Brain pericyte (primary cell): ENCODE measurements around the gene XPC.
"Not testable (repeated sequence)": the region's sequence is repeated elsewhere in the genome, so short reads cannot be mapped to it uniquely, and the experiment has no call there.

ENCODE experiments used
- DNase-seq: peaks from one replicate; pipeline ENCODE4 v3.0.0-alpha.2; 2012; ENCODE audit warnings: low read depth, low spot score

XPC gene

DNA sequence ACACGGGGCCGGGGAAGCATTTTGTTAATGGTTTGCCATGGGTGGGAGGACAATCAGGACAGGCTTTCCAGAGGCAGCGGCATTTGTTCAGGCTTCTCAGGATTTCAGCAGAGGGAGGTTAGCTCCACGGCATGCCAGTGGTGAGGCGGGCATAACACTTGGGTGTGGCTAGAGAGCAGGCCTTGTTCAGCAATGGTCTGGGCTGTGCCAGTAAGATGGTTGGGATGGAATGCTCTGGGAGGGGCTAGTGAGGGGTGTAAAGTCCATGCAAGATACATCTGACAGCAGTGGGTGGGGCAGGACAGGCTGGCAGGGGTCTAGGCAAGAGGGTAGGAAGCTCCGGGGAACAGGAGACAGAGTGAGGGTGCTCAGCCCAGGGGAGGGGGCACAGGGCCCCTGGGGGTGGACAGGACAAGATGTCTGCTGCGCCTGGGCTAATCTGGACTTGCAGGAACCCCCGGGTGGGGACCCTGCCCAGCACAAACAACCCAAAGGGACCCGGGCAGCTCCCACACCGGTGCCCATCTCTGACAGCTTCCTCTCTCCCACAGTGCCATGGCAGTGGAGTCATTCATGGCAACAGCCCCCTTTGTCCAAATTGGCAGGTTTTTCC, 45.1 kb downstream of the XPC start:
- no peak for DNase-seq

DNA sequence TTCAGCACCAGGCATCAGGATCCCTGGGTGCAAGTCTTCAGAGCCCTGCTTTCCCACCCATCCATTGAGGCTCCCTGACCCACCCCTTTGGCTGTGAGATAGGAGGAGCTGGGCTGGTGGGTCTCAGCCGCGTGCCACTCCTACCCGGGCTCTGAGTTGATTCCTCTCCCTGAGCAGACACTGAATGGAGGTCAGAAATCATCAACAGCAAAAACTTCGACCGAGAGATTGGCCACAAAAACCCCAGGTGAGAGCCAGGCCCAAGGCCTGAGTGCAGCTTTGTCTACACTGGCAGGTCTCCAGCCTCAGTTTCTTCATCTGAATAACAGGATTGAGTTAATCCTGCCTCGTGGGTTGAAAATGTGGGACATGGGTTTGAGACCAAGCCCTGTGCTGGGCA, 45.7 kb downstream of the XPC start:
- DNase-seq, result no peak

DNA sequence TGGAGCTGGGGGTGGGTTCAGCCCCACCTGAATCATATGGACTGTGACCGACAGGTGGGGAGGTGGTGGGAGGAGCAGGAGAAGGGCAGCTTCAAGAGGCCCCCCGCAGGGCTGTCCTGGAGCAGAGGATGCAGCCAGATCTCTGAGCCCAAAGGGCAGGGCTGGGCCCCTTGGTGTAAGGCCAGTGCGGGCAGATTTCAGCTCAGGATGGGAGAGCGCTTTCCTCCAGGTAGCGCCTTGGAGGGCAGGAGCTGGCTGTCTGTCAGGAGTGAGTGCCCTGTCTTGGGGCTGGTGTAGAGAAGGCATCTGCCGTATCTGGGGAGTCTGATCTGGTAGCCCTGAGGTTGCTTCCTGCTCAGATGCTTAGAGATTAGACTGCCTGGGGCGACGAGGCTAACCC, 46.3 kb downstream of the XPC start:
- no peak for DNase-seq

DNA sequence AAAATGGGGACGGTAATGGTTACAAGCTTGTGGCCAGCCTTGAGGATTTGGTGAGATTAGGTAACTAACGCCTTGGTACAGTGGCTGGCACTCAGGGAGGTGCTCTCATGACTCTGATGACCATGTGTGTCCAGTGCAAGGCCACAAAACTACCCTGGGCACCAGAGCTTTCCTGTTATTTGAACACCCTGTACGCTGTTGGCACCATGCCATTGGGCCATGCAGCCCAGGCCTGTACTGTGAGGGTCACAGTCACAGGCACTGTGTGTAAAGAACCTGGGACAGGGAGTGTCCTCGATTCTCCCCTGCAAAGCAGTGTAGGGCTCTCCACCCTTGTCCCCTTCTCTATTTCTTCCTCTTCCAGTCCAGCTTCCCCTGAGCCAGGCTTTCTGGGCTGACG, 47.3 kb downstream of the XPC start:
- DNase-seq, result no peak

DNA sequence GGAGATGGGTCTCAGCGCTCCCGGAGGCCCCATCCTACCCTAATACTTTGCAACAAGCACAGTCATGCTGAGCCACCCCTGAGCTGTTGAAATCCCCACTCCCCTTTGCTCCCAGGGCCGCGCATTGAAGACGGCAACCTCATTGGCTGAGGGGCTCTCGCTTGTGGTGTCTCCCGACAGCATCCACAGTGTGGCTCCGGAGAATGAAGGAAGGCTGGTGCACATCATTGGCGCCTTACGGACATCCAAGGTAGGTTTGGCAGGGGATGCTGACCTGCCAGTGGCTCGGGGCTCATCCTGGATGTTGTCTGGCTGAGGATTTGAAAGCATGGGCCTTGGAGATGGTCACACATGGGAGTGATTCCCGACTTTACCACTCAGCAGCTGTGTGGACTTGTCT, 47.7 kb downstream of the XPC start:
- no peak for DNase-seq

DNA sequence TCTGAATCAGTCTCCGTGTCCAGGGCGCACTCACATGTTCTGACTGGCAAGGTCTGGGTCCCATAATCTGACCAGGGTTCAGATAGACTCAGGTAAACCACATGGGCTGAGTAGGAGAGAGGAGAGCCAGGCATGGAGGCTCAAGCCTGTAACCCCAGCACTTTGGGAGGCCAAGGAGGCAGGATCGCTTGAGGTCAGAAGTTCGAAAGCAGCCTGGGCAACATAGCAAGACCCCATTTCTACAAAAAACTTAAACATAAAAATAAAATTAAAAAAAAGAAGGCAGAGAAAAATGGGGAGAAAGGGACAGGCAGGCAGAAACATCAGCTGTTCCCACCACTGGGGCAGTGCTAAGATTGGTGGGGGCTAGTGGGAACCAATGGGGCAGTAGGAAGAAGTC, 48.2 kb downstream of the XPC start:
- DNase-seq, result no peak

DNA sequence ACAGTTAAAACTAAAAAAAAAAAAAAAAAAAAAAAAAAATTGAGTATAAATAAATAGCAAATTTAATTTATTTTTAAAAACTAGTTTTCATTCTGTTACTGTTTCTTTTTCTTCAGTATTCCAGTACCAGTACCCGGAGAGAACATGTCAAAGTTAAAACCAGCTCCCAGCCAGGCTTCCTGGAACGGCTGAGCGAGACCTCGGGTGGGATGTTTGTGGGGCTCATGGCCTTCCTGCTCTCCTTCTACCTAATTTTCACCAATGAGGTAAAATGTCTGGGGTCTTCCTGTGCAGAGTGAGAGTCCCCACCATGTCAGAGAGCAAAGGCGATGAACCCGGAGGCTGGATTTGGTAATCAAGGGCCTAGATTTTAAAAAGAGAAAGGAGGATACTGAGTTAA, 49.1 kb downstream of the XPC start:
- DNase-seq, result no peak

DNA sequence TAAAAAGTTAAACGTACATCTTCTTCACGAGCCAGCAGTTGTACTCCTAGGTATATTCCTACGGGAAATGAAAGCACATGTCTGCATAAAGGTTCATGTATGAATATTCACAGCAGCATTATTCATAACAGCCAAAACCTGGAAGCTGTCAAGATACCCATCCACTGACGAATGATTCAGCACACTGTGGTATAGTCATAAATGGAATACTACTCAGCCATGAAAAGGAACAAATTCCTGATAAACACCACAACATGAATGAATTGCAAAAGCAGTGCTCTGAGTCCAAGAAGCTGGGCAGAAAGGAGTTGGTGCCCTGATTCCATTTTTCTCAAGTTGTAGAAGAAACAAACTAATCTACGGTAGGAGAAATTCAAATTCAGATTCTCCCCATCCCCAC, 49.7 kb downstream of the XPC start:
- no peak for DNase-seq

DNA sequence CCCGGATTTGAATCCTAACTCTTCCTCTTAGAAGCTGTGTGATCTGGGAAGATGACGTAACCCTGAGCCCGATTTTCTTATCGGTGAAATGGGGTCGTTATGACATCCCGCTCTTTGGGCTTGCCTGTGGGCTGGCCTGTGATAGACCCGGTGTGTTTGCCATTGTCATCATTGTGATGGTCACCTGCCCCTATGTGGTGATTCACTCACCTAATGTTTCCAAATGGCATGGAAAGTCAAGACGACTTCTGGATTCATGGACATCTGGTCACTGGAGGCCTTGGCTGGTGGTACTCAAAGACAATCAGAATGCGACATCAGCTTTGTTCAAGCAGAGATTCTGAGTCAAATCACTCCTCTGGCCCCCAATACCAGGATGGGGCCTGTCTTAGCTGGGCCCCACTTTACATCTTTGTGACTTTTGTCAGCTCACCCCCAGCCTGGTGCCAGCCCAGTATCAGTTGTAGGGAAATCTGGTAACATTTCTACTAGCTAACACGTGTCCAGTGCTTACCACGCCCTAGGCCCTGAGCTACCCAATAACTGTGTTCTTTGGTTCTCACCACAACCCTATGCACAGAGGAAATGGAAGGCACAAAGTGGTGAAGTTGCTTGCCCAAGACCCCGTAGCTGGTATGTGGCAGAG, 50.8 kb downstream of the XPC start:
- DNase-seq, result no peak

DNA sequence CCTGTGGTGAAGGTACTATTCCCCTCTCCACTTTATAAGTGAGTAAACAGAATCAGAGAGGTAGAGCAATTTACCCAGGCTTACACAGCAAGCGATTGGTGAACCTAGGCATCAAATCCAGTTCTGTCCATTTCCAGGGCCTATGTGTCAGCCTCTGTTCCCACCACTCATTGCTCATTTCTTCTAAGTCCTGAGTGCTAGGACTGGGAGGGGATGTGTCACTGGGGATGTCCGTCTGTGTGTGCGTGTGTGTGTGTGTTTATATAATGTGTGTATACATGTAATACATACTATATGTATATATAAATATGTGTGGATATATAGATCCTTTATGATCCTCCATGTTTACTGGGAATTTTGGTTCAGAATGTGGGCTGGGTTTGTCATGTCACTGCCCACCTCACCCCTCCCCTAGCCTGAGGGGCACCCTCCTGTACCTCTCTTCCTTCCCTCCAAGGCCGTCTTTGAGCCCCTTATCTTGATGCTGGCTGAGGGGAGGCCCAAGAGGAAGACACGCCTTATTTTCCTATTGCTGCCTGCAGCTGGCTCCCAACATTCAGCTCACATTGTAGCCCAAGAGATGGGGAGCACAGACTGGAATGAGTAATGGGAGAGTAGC, 51.4 kb downstream of the XPC start:
- no peak for DNase-seq

DNA sequence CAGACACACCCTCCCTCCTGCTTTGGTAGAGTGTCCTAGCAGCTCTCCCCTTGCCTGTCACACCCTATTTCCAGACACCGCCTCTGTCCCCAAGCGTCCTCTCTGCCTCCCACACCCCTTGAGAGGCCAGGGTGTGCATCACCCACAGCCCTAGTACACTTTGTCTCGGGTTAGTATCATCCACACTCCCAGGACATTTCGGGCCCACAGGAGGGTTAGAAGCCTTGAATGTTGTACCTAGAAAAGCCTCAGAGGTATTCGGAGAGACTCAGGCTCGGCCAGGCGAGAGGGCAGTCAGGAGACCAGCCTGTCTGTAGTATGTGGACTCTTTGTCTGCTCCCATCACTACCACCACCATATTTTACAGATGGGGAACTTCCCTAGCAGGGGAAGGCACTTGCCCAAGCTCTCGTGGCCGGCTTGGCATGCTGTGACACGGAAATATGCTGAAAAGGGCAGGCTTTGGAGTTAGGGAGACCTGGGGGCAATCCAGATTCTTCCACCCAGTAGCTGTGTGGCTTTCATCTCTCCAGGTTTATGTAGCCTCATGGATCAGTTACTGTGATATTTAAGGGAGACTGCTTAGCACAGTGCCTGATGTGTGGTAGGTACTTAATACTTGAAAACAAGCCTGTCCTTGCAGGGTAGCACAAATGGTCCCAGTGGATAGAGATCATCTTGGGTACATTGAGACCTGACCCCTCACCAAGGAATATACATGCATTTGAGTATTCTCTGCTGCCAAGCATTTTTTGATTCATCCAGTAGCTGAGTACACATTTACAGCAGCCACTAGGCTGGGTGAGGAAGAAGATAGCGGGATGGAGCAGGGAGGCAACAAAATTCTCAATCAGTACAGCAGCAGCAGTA, 52.1 kb downstream of the XPC start:
- DNase-seq, result no peak

DNA sequence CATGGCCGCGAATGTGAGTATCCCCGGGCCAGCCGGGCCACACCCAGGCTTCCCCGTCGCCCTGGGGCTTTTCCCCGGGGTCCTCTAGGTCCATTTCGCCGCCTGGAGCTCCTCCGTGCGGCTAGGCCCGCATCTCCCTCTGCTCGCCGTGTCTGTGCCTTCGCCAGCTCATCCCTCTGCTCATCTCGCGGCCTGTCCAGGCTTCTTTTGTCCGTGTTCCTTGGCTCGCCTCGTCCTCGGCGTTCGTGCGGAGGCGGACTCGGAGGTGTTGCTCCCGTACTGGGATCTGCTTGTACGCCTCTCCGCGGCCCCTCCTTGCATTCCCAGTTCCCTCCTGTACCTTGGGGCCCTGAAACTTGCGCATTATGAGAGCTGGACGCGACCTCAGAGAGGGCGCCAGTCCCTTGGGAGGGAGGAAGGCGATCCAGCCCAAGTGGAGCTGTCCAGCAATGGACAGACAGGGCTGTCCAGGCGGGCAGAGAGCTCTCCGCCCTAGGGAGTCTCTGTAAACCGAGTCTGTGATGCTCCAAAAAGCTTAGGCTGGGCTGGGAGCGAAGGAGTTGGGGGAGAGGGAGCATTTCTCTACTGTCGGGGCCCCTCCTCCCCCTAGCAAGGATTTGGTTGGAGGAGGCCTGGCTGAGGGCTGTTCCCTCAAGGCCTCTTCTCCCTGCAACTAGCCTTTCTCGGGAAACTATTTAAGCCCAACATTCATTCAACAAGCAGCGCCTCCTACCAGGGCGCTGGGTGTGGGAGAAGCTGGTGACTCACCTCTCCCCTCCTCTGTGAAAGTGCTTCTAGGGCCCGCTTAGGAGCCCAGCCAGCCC, 53.0 kb downstream of the XPC start:
- no peak for DNase-seq

DNA sequence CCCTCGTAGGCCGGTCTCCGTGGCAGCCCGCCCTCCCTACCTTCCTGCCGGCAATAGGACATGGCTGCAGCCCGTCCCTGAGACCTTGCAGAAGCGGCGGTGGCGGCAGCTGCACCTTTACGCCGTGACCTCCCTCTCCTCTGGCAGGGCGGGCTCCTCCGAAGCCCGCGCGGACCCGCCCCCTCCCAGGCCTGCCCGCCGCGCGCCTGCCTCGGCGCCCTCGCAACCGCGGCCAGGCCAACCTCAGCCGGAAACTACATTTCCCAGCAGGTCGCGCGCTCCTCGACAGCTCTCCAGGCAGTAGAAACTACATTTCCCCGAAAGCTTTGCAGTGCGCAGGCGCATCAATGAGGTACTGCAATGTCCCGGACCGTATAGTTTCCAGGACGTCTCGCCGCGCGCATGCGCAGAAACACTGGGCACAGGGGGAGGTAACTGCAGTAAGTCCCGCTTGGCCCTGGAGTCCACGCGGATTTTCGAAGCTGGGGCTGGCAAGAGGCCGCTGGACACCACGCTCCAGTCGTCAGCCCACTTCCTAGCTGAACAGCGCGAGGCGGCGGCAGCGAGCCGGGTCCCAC, 53.7 kb downstream of the XPC start, which contains the start of the genes CHCHD4 and TMEM43:
Gene CHCHD4 (minus strand): TSS at position 256 of the 578 bp plus-strand sequence. CDS start 194 bp downstream, at position 62.
Gene TMEM43 (plus strand): TSS at position 438 of the 578 bp plus-strand sequence. CDS start 142 bp downstream, outside the sequence.
- peak; percentile 97 for DNase-seq

DNA sequence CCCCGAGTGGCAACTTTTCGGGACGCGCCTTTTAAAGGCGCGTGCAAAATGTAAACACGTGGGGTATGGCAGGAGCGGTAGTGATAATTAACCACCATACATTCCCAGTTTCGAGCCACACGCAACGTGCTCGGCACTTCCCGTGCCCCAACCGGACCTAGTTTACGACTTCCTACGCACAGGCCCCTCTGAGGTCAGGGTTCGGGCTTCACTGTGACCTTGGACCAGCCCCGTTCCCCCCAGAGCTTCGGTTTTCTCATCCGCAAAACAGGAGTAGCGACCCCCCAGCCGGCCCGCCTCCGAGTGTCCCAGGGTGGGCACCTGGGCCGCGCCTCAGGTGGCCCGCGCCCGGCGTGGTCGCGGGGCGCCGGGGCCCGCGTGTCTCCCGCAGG, 54.2 kb downstream of the XPC start:
- DNase-seq, result no peak

DNA sequence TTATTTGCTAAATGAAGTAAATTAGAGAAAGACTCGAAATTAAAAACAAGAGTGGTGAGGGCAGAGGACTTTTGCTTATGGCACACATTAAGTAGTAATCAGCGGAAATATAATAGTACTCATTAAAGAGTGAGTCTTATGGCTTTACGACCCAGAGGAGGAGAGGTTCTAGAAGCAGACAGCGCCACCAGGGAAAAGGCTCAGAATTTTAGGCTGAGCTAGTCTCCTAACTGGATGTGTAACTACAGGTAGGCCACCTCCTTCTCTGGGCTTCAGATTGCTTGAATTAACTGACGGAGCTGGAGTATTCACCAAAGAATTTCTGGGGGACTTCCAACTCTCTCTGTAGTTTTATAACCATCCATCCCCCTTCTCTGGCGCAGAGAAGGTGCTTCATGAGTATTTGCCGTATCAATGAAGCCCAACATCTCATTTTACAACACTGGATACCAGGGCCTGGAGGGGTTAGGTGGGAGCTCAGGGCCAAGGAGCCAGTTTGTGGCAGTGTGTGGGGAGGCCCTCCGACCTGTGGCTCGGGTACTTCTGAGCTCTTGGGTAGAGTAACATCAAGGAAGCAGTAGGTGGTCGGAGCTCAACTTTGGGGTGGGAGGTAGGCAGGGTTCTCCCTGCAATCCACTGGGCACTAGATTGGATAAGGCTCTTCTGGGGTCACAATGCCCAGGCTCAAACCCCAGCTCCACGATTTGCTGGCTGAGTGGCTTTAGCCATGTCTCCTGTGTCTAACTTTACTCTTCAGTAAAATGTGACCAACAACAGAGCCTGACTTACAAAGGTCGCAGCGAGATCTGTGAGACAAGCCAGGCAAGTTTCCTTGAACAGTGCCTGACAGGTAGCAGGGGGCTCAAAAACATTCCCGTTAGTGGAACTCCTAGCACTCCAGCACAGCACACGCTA, 54.8 kb downstream of the XPC start:
- DNase-seq, result no peak

DNA sequence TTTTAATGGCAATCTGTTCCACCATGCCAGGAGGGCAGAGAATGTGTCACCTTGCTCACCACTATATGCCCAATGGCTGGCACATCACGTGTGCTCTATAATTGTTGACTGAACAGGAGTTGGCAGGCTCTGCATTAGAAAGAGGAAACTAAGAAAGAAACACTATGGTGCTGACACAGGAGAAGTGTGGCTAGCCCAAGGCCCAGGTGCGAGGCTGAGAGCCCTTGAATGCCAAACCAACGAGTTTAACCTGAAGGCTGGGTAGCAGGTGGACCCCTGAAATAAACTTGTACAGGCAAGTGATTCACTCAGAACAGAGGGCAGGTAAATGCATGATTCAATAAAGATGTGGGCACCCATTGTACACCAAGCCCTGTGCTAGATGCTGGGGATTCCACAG, 56.1 kb downstream of the XPC start:
- no peak for DNase-seq

DNA sequence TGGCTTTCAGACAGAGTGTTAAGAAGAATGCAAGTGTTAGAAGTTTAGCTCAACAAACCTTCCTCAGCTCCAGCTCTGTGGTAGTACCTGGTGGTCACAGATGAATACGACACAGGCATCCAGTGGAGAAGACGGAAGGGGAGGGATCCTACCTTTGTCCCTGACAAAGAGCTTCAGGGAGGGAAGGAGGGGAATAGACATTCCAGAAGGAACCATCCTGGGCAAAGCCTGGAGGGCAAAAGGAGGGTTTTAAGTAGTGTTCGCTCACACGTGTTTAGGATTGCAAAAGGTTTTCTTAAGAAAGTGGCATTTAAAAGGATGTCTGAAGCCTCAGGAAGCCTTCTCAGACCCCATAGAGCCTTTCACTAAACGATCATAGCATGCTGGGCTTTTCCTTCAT, 56.5 kb downstream of the XPC start:
- no peak for DNase-seq

DNA sequence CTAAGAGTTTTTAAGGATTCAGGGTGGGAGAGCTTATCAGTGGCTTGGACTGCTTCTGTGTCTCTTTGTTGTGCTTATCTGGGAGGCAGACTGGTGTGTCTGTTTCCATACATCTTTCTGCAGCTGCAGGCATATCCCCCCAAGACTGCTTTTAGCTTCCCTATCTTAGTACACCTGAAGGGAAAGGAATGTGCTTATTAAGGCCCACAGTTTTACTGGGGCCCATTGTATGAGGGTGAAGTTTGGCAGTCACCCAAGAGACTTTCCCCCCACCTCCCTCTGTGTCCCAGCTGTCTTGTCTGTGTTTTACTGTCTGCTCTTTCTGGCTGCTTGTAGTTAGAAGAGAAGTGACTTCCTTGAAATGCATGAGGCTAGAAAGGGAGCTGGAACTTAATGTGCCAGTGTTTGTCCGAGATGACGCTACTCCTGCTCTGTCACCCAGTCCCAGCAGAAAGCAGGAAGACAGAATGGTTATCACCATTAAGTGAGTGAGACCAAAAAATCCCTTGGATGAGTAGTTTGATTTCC, 57.4 kb downstream of the XPC start:
- not testable (repeated sequence) for DNase-seq

DNA sequence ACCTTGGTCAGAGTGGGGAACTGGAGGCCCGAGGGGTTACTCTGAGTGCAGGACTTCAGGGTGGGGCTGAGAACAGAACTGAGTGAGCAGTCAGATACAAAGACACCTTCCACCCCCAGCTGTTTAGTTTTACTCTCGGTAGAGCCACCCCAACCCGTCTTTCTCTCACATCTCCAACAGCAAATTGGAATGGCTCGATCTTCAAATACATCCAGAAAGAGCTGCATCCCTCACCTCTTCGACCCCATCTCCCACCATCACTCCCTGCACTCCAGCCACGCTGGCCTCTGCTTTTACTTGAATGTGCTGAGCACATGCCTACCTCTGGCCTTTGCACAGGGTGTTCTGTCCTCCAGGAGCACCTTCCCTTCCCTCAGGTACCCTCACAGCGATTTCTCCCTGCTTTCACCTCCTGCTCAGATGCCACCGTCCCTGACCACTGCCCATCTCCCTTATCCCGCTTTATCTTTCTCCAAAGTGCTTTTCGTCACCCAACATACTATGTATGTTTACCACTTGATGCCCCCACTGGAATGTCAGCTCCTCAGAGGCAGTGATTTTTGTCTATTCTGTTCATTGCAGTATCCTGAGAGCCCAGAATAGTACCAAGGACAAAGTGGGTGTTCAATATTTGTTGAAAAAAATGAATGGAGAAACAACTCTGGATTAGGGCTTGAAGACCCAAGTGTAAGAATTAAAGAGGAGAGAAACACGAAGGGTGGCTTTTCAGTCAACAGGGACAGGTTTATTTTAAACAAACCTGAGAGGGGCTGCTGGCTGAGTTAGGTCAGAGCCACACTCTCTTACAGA, 58.1 kb downstream of the XPC start:
- DNase-seq, result no peak
